GM19397 (cell line): ENCODE measurements around the gene DBR1.

Experiments used
- ATAC-seq: cut with Tn5 transposase; IDR thresholded peaks from one replicate; pipeline ENCODE4 v1.9.1; 2021; ENCODE audit warnings: mild to moderate bottlenecking, moderate library complexity; ENCODE audit not compliant: unreplicated experiment

The DBR1 gene

GRCh38 chr3:138125548-138126221 lies 49.0 kb downstream of the DBR1 start:
- no peak for ATAC-seq

- no peak for ATAC-seq
These were observed 49.9 kb downstream of the DBR1 start for GRCh38 chr3:138124706-138125355.

- no peak for ATAC-seq
These were observed 50.5 kb downstream of the DBR1 start for GRCh38 chr3:138124188-138124587.

GRCh38 chr3:138119423-138119766 lies 55.3 kb downstream of the DBR1 start:
- ATAC-seq = no peak

- ATAC-seq = no peak
These were observed 55.9 kb downstream of the DBR1 start for GRCh38 chr3:138118612-138119422.

GRCh38 chr3:138114988-138115971 lies 59.4 kb downstream of the DBR1 start, which contains the start of gene DZIP1L:
Gene DZIP1L, minus strand, starts transcription at chr3:138115608. Its CDS starts 11,637 bp downstream, at chr3:138103971.
- peak; percentile 78 for ATAC-seq

GRCh38 chr3:138114431-138114918 lies 60.2 kb downstream of the DBR1 start:
- no peak for ATAC-seq

GRCh38 chr3:138113326-138113725 lies 61.4 kb downstream of the DBR1 start:
- no peak for ATAC-seq

GRCh38 chr3:138112362-138112761 lies 62.4 kb downstream of the DBR1 start:
- no peak for ATAC-seq
